Measurements from ENCODE around the gene GLIS1. TPM values are rescaled to one million over a fixed set of nuclear protein-coding genes. Genes with fewer than 3 reads are reported as not detected.

Gene GLIS1
- total and polyA plus RNA-seq, 3 experiments from 2014 or later = 0.18 TPM; not detected in 2

Other genes starting within 250 kb of the GLIS1 start
- 10 to 100 TPM; 38.8 to 40.3 TPM for gene NDC1, start 99.1 kb upstream of the GLIS1 start, total RNA-seq
- gene NDC1, start 99.1 kb upstream of the GLIS1 start, polyA plus RNA-seq = 6.4 TPM
- gene YIPF1, start 150.6 kb upstream of the GLIS1 start, total RNA-seq = 10 to 100 TPM; 17.2 to 17.4 TPM
- 30.7 TPM for gene YIPF1, start 150.6 kb upstream of the GLIS1 start, polyA plus RNA-seq
- not detected for gene DIO1, start 155.0 kb upstream of the GLIS1 start, total RNA-seq
- gene DIO1, start 155.0 kb upstream of the GLIS1 start, polyA plus RNA-seq = not detected
- gene IFT25, start 206.5 kb upstream of the GLIS1 start, total RNA-seq = 10 to 100 TPM; 57.2 to 57.8 TPM
- gene IFT25, start 206.5 kb upstream of the GLIS1 start, polyA plus RNA-seq = 59.9 TPM
- gene LRRC42, start 207.2 kb upstream of the GLIS1 start, total RNA-seq = 10 to 100 TPM; 23.6 to 25.7 TPM
- gene LRRC42, start 207.2 kb upstream of the GLIS1 start, polyA plus RNA-seq = 8.3 TPM